Measurements from ENCODE around the gene NKD1.

GRCh38 chr16:50619702-50620491 lies 71.7 kb downstream of the NKD1 start:
- TF ChIP-seq CTCF (conservative IDR thresholded peaks at IDR 0.05) (no peak), EZH2 (IDR thresholded peaks at IDR 0.05; ENCODE audit: low read depth) (no peak)
